NCI-H2107 treated with DMSO at 0.1 percent for 48 hours (cell line): ENCODE data around the gene PP2D1.
"Not testable (repeated sequence)": the region's sequence is repeated elsewhere in the genome, so short reads cannot be mapped to it uniquely, and the experiment has no call there.

Source experiments
- DNase-seq: peaks from one replicate; lab custom pipeline; 2025; ENCODE audit not compliant: unreplicated experiment; lab: John Stamatoyannopoulos, UW

Gene PP2D1

GRCh38 chr3:20012164-20012563, at the start of gene PP2D1:
Gene PP2D1, minus strand, starts transcription at chr3:20012264. Its CDS starts 192 bp downstream, at chr3:20012072.
- DNase-seq: no peak

- DNase-seq: no peak
These were observed 49.1 kb upstream of the PP2D1 start for GRCh38 chr3:20060974-20061685.

- DNase-seq: no peak
These were observed 47.9 kb upstream of the PP2D1 start for GRCh38 chr3:20059929-20060328.

GRCh38 chr3:20057612-20058180, 45.6 kb upstream of the PP2D1 start:
- DNase-seq: no peak

GRCh38 chr3:20056725-20057611, 44.9 kb upstream of the PP2D1 start:
- DNase-seq: no peak

- DNase-seq: no peak
These were observed 43.8 kb upstream of the PP2D1 start for GRCh38 chr3:20055842-20056241.

GRCh38 chr3:20055020-20055775, 43.1 kb upstream of the PP2D1 start:
- DNase-seq: no peak

- no peak for DNase-seq
These were observed 42.5 kb upstream of the PP2D1 start for GRCh38 chr3:20054549-20054987.

GRCh38 chr3:20052851-20053250, 40.8 kb upstream of the PP2D1 start:
- DNase-seq: no peak

GRCh38 chr3:20051123-20051806, 39.2 kb upstream of the PP2D1 start:
- DNase-seq: no peak

GRCh38 chr3:20047976-20048883, 36.2 kb upstream of the PP2D1 start:
- DNase-seq: no peak

GRCh38 chr3:20047341-20047779, 35.3 kb upstream of the PP2D1 start:
- DNase-seq: no peak

- DNase-seq: no peak
These were observed 34.5 kb upstream of the PP2D1 start for GRCh38 chr3:20046556-20046955.

- DNase-seq: not testable (repeated sequence)
These were observed 33.1 kb upstream of the PP2D1 start for GRCh38 chr3:20045141-20045540.

- no peak for DNase-seq
These were observed 31.8 kb upstream of the PP2D1 start for GRCh38 chr3:20043825-20044224.

- no peak for DNase-seq
These were observed 31.3 kb upstream of the PP2D1 start for GRCh38 chr3:20043396-20043795.

GRCh38 chr3:20042331-20042730, 30.3 kb upstream of the PP2D1 start:
- no peak for DNase-seq

GRCh38 chr3:20041197-20041780, 29.2 kb upstream of the PP2D1 start:
- DNase-seq: peak; percentile 23
